GM18526 (cell line): ENCODE measurements around the gene ASPSCR1.

ENCODE experiments used
- POLR2A ChIP-seq: IDR thresholded peaks from 3 replicates; pipeline ENCODE4 v1.6.1; 2011; ENCODE audit not compliant: insufficient read length; ENCODE audit errors: extremely low read depth

The ASPSCR1 gene, protein sequence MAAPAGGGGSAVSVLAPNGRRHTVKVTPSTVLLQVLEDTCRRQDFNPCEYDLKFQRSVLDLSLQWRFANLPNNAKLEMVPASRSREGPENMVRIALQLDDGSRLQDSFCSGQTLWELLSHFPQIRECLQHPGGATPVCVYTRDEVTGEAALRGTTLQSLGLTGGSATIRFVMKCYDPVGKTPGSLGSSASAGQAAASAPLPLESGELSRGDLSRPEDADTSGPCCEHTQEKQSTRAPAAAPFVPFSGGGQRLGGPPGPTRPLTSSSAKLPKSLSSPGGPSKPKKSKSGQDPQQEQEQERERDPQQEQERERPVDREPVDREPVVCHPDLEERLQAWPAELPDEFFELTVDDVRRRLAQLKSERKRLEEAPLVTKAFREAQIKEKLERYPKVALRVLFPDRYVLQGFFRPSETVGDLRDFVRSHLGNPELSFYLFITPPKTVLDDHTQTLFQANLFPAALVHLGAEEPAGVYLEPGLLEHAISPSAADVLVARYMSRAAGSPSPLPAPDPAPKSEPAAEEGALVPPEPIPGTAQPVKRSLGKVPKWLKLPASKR

DNA sequence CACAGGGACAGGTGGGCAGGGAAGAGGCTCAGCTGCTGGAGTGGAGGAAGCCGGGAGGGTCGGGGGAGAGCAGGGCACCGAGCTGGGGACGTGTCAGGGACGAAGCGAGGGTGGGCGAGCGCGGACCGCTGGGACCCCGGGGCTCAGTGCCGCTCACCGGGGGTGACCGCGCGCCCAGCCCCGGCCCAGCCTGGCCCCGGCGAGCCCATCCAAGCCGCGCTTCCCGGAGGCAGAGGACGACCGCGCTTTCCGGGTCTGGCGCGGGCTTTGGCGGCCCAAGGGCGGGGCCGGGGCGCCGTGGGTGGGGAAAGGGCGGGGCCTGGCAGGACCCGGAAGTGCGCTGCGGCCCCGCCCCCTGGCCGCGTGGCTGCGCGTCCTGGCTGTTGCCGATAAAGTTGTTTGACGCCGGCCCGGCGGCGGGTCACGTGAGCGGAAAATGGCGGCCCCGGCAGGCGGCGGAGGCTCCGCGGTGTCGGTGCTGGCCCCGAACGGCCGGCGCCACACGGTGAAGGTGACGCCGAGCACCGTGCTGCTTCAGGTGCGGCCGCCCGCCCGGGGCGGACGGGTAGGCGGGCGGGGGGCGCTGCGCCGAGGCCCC is at the start of gene ASPSCR1:
Gene ASPSCR1, plus strand, starts transcription at position 419 of the 598 bp plus-strand sequence. Its CDS starts 18 bp downstream, at position 437.
- peak; percentile 94 for TF ChIP-seq POLR2A

DNA sequence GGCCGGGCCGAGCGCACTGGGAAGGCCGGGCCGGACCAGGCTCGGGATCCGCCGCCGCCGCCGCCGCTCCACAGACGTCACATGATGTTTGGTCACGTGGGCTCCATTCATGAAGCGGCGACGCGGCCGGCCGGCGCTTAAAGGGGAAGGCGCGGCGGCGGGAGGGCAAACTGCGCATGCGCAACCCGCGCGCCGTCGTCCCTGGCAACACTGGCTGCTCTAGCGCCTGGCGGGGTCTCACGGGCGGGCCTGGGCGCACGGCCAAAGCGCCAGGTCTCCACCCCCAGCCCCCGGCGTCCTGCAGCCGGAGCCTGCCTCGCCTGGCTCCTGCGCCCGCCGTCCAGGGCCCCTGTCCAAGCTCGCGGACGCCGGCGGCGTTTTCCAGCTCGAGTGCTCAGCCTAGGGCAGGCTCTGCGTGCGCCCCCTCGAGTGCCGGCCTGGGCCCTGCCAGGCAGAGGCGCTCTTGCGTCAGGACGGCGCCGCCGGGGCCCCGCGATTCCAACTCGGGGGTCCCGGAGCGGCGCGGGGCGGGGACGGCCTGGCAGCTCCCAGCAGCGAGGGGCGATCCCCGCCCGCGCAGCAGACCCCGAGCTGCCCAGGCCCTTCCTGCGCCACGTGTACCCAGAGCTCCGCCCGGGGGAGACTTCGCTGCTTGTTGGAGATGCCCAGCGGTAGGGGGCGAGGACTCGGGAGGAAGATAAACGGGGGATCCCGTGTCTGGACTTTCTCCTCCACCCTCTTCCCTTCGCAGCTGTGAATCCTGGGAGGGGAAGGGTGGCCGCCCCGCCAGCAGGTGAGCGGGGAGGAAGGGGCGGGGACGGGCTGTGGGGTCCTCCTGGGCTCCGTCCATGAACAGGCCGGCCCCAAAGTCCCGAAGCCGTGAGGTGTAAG is 49.5 kb upstream of the ASPSCR1 start, which contains the start of gene MAFG:
Gene MAFG, minus strand, starts transcription at position 83 of the 891 bp plus-strand sequence. CDS start 4,550 bp downstream, outside the sequence.
- peak; percentile 43 for TF ChIP-seq POLR2A

DNA sequence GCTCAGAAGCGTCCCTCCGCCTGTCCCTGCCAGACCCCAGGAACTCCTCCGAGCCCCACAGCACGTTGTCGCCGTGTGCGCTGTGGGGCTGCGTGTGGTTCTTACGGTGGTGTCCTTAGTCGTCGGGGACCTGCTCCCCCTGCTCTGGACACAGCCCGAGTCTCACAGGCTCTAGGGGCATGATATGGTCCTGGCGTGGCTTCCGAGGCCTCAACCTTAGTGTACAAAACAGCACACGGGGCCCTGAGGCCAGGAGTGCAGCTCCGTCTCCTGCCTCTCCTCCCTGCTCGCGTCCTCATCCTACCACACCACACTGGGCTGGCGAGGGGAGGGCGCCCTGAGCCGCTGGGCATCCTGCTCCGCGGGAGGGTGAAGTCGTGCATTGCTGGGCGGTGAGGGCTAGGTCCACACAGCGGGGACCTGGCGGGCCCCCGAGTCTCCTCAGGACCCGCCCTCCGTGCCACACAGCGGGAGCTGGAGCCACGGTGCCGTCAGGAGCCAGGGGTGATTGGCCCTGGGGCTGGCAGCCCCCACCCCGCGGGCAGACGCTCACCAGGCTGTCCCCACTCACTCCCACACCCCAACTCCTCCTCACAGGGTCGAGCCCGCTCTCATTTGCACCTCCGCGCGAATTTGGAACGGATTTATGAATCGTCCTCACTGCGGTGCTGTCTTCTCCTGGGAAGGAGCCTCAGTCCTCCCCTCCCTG is 48.7 kb upstream of the ASPSCR1 start:
- TF ChIP-seq POLR2A: no peak

DNA sequence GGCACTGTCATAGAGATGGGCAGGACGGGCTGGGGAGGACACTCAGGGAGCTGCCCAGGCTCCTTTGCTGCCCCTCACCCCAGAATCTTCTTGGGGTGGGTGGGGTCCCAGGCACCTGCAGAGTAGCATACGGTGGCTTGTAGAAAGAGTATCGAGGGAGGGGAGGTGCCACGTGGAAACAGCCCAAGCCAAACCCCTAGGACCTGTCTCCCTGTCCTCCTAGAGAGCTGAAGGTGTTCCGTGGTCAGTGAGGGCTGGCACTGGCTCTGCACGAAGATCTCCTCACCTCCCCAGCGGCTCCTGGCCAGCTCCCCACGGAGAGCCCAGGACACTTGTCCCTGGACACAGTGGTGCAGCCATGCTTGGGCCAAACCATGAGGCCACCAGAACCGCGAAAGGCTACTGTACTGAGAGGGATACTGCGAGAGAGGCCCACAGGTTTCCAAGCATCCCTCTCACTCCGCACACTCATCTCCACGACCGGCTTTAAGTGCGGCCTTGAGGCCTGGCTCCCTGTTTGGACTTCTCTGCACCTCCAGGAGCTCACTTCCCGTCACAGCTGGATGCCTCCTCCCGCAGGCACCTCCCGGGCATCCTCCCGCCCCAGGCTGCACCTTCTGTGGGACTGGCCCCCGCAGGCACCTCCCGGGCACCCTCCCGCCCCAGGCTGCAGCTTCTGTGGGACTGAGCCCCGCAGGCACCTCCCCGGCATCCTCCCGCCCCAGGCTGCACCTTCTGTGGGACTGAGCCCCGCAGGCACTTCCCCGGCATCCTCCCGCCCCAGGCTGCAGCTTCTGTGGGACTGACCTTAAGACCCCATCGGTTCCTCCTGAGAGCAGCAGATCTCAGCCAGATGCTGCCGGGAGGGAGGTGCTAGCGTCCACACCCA is 47.9 kb upstream of the ASPSCR1 start:
- no peak for TF ChIP-seq POLR2A

DNA sequence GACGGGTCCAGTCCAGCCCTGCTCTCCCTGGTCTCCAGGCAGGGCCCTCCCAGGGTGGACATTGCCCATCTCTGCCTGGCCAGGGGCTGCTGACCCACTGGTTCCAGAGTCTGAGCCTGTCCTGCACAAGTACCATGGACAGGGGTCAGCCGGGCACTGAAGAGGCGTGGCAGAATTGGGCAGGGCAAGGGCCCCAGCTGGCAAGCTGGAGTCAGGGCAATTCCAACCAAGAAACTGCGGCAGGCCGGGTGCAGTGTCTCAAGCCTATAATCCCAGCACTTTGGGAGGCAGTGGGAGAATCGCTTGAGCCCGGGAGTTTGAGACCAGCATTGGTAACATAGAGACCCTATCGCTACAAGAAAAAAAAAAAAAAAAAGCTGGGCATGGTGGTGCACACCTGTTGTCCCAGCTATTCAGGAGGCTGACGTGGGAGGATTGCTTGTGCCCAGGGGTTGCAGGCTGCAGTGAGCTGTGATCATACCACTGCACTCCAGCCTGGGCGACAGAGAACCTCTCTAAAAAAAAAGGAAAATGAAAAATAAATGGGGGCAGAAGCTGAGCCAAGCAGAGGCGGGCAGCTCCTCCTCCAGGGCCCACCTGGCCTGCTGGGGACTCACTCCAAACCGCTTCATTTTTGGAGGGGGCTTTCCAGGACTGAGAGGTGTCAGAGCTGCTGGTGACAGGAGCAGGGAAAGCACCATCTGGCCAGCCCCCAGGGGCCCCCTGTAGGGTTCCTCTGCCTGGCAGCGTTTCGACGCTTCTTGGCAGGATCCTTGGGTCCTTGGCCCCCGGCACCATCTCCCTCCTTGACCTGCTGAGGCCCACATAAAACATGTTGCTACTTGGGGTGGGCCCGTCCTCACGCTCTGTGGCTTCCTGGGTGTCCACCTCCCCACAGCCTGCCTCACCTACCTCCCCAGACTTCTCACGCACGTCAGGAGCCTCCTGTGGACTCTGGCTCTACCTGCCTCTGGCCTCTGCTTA is 47.0 kb upstream of the ASPSCR1 start:
- TF ChIP-seq POLR2A: no peak

DNA sequence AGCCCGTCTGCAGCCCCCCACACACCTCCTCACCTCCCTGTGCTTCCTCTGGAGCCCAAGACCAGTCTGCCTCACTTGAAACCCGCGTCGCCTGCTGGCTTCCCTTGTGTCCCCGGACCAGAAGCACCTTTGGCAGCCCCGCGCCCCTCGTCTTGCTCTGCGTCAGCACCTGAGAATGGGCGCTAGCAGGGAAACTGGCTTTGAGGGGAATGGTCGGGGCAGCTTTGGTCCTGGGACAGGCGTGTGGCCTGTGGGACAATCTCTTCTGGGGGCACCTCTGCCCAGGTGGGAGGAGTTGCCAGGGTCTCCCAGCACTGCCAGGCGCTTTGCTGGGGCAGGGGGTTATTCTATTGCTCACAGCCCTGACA is 46.3 kb upstream of the ASPSCR1 start:
- no peak for TF ChIP-seq POLR2A

DNA sequence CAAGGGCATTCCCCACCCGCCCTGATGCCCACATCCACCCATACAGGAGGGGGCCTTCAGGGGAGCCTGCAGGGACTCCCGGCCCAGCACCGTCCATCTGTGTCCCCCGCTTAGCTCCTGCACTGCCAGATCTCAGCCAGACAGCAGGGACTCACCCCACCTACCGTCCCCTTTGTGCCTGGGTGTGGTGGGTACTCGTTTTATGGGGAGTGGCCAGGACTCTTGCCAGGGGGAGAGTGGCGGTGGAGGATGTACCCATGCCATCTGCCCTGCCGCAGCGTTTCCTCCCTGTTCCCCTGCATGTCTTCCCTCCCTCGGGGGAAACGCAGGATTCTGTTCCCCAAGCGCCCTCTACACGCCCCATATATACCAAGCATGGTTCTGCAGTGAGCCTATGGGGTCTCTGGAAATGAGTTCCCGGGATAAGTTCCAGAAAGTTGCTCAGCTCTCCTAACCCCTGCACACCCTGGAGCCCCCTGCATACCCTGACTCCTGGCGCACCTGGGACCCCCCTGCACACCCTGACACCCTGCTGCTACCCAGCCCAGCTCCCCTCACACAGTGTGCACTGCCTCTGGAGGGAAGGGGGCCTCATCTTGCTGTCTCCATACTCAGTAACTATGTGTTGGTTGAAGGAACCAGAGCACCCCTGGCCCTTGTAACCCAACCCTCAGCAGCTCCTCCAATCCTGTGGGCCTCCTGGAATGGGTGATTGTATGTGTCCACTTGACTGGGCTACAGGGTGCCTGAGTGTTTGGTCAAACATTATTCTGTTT is 45.7 kb upstream of the ASPSCR1 start:
- TF ChIP-seq POLR2A: no peak

DNA sequence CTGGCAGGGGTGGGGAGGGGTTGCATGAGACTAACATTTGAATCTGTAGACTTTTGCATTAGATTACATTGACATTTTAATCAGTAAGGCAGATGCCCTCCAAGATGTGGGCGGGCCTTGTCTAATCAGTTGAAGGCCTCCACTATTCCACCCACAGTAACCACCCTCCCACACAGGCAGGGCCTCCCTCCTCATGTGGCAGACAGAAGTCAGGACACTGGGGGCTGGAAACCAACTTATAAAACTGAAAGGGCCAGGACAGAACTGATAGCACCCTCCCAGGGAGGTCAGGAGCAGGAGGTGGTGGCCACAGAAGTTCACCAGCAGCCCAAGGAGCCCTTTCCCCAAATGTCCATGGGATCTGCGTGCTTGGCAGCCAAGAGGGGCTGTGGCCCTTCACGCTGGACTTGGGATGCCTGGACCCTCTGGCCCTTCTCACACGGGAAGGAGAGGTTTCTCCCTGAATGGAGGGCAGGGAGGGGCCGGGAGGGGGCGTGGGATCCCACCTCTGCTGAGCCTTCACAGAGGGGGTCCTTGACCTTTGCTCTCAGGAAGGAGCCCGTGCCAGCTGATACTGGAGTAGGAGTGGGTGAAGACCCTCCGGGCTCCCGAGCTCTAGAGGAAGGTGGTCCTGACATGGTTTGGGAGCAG is 45.0 kb upstream of the ASPSCR1 start:
- no peak for TF ChIP-seq POLR2A

DNA sequence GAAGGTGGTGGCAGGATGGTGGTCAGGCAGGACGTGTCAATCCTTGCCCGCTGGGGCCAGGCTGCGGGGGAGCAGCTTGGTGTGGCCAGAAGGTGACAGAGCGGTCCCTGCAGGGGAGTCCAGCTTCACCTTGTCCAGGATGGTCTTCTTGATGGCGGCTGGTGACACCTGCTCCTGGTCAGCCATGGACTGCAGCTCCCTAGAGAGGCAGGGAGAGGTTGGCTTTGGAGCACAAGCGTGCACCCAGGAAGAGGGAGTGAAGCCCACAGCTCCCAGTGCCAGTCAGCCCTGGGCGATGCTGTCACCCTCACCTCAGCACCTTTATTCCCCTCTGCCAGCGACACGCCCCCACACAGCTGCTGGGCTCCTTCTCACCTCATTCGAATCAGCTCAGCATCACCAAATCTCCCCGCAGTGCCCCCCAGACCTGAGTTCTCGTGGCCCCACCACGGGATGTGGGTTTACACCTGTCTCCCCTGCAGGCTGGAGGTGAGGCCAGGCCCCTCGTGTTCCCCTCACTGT is 44.2 kb upstream of the ASPSCR1 start:
- no peak for TF ChIP-seq POLR2A

DNA sequence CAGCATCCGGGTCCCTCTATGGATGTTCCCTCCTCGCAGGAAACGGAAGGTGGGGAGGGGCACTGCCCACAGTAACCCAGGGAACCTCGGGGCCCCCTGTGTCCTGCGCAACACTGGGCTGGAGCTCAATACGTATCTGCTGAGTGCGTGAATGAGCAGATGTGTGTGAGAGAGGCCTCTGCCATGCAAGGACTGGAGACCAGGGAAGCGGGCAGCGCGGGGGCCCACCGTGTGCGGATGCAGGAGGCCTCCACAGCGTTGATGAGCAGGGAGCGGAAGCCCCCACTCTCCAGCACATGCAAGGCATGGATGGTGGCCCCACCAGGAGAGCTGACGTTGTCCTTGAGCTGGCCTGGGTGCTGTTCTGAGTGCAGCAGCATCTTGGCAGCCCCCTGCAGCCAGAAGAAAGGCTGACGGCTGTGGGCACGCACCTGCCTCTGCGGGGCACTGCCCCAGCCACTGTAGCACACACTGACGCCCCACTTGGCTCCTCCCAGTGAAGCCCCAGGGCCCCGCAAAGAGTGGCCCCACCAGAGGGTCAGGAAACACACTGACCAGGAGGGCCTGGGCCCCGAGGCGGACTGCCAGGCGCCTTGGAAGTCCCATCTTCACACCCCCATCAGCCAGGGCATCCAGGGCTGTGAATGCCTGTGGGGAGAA is 43.2 kb upstream of the ASPSCR1 start:
- TF ChIP-seq POLR2A: no peak
